DND-41 (cell line): ENCODE results near the gene TP53I13.

Experiments
- ATAC-seq: fragments of 200-7000 bp; cut with Tn5 transposase; 3 replicates; pipeline ENCODE4 v1.9.1; 2021; ENCODE audit warnings: low read depth; ENCODE audit not compliant: insufficient read depth
- DNase-seq: peaks from one replicate; pipeline ENCODE4 v3.0.0-alpha.2; 2020
- H2AFZ ChIP-seq: 2 replicates; pipeline ENCODE4 v1.6.0; 2012; ENCODE audit warnings: low read depth, low read length
- H3K27ac ChIP-seq: 2 replicates; pipeline ENCODE4 v1.5.1; 2012; ENCODE audit warnings: low read length, inconsistent platforms
- H3K27me3 ChIP-seq: fragments of 200-600 bp; sonication (generic); 2 replicates; pipeline ENCODE4 v1.6.0; 2012; ENCODE audit warnings: low read length, mild to moderate bottlenecking, inconsistent platforms; ENCODE audit not compliant: insufficient read depth, poor library complexity
- H3K36me3 ChIP-seq: 2 replicates; pipeline ENCODE4 v1.5.1; 2012; ENCODE audit warnings: low read length, inconsistent platforms; ENCODE audit not compliant: insufficient read depth
- H3K4me1 ChIP-seq: 2 replicates; pipeline ENCODE4 v1.5.1; 2012; ENCODE audit warnings: mild to moderate bottlenecking, low read length; ENCODE audit not compliant: insufficient read depth
- H3K4me2 ChIP-seq: 2 replicates; pipeline ENCODE4 v1.6.0; 2012; ENCODE audit warnings: mild to moderate bottlenecking, moderate library complexity, low read length, inconsistent platforms; ENCODE audit not compliant: insufficient read depth
- H3K4me3 ChIP-seq, 2 experiments: fragments of 200-600 bp in 1 of 2; shearing (Covaris generic) in 1 of 2; 2 replicates each; pipeline ENCODE4 v1.5.1; 2012 to 2016; ENCODE audit warnings: inconsistent platforms in 2 of 2, low read length in 2 of 2, mild to moderate bottlenecking in 2 of 2, low read depth in 1 of 2, moderate library complexity in 1 of 2
- H3K79me2 ChIP-seq: 2 replicates; pipeline ENCODE4 v1.6.0; 2012; ENCODE audit warnings: low read length, inconsistent platforms; ENCODE audit not compliant: insufficient read depth
- H3K9ac ChIP-seq: 2 replicates; pipeline ENCODE4 v1.6.0; 2012; ENCODE audit warnings: low read depth, mild to moderate bottlenecking, inconsistent platforms, low read length, moderate library complexity
- H3K9me3 ChIP-seq: 2 replicates; pipeline ENCODE4 v1.5.1; 2012; ENCODE audit warnings: low read length, moderate library complexity, mild to moderate bottlenecking, inconsistent platforms; ENCODE audit not compliant: insufficient read depth, severe bottlenecking
- H4K20me1 ChIP-seq: 2 replicates; pipeline ENCODE4 v1.6.0; 2012; ENCODE audit warnings: low read length; ENCODE audit not compliant: insufficient read depth
- CTCF ChIP-seq: IDR thresholded peaks from 2 replicates; pipeline ENCODE4 v1.5.1; 2012; ENCODE audit warnings: borderline replicate concordance, low read length, moderate library complexity, mild to moderate bottlenecking; ENCODE audit not compliant: poor library complexity, severe bottlenecking; ENCODE audit errors: extremely low read depth
- EZH2 ChIP-seq: IDR thresholded peaks from 3 replicates; pipeline ENCODE4 v1.6.1; 2012; ENCODE audit warnings: borderline replicate concordance, low read depth, mild to moderate bottlenecking, moderate library complexity, low read length, inconsistent platforms; ENCODE audit not compliant: severe bottlenecking

Gene TP53I13

GRCh38 chr17:29561554-29562517, 6.7 kb upstream of the TP53I13 start:
- DNase-seq (no peak), ATAC-seq (no peak)
- Histone ChIP-seq H3K4me2 (no peak overlapping the region), H3K79me2 (peaks cover 15% of the 10 kb centered on the region), H3K4me1 (peaks cover 25% of the 10 kb centered on the region), H3K9me3 (no peaks in the 10 kb centered on the region), H3K27me3 (peaks cover 9% of the 10 kb centered on the region), H4K20me1 (peaks cover 15% of the 10 kb centered on the region), H3K27ac (no peak overlapping the region), H2AFZ (no peak overlapping the region), H3K9ac (no peak overlapping the region), H3K4me3 (no peak overlapping the region), H3K36me3 (peaks cover 13% of the 10 kb centered on the region)
- TF ChIP-seq EZH2 (no peak), CTCF (no peak)

GRCh38 chr17:29562615-29563014, 5.9 kb upstream of the TP53I13 start:
- no peak overlapping the region for H3K27ac ChIP-seq
- no peak for ATAC-seq

GRCh38 chr17:29563816-29564215, 4.7 kb upstream of the TP53I13 start:
- no peak for ATAC-seq

More at GRCh38 chr17:29562615-29563014, 5.9 kb upstream of the TP53I13 start:
- peaks cover 13% of the 10 kb centered on the region for H3K36me3 ChIP-seq
- TF ChIP-seq EZH2: no peak
- TF ChIP-seq CTCF: no peak
- no peak for DNase-seq
- no peak overlapping the region for H2AFZ ChIP-seq
- H4K20me1 ChIP-seq: peaks cover 15% of the 10 kb centered on the region
- no peak overlapping the region for H3K4me2 ChIP-seq
- peaks cover 21% of the 10 kb centered on the region for H3K79me2 ChIP-seq
- no peak overlapping the region for H3K9ac ChIP-seq
- H3K4me1 ChIP-seq: peaks cover 31% of the 10 kb centered on the region
- peaks cover 9% of the 10 kb centered on the region for H3K27me3 ChIP-seq
- no peak overlapping the region for H3K4me3 ChIP-seq
- no peaks in the 10 kb centered on the region for H3K9me3 ChIP-seq

More at GRCh38 chr17:29563816-29564215, 4.7 kb upstream of the TP53I13 start:
- Histone ChIP-seq H3K9ac (no peak overlapping the region), H3K4me2 (no peak overlapping the region), H2AFZ (no peak overlapping the region), H3K27me3 (peaks cover 9% of the 10 kb centered on the region), H4K20me1 (peaks cover 15% of the 10 kb centered on the region), H3K79me2 (peaks cover 23% of the 10 kb centered on the region), H3K36me3 (peaks cover 15% of the 10 kb centered on the region), H3K4me3 (no peak overlapping the region), H3K4me1 (peaks cover 36% of the 10 kb centered on the region), H3K9me3 (no peaks in the 10 kb centered on the region), H3K27ac (no peak overlapping the region)
- TF ChIP-seq CTCF (no peak), EZH2 (no peak)
- DNase-seq: peak; percentile 36
